Stomach (tissue), 4 donors: ENCODE results near the gene LIN28B.

ENCODE experiments used
- CTCF ChIP-seq, 7 experiments: fragments of 450-650 bp in 4 of 7; fragments of 200-600 bp in 3 of 7; sonication (generic) in 3 of 7; IDR thresholded peaks; one replicate each; pipeline ENCODE4 v1.5.1; 2016 to 2019; ENCODE audit warnings: antibody characterized with exemption in 7 of 7, control low read depth in 2 of 7, mild to moderate bottlenecking in 1 of 7
- EP300 ChIP-seq: sonication (generic); formaldehyde crosslinking; IDR thresholded peaks from one replicate; pipeline ENCODE4 v1.6.1; 2017; ENCODE audit warnings: antibody characterized with exemption
- POLR2AphosphoS5 ChIP-seq, 3 donors: sonication (generic); formaldehyde crosslinking; IDR thresholded peaks; one replicate each; pipeline ENCODE4 v1.6.1; 2016; ENCODE audit warnings: antibody characterized with exemption in 3 of 3

- TF ChIP-seq POLR2AphosphoS5 (IDR thresholded peaks at IDR 0.05) (no peak), EP300 (no peak), CTCF (IDR thresholded peaks at IDR 0.05) (no peak)
Observed at GRCh38 chr6:104987218-104987617, 30.3 kb downstream of the LIN28B start.
